ENCODE results near the gene C10orf90.
A peak's percentile ranks its signal among the peaks of the same experiment; 100 is the strongest.

Gene C10orf90

GRCh38 chr10:126670056-126670894, at the start of gene C10orf90:
TSS of gene C10orf90 (minus strand) at chr10:126670693. CDS start at chr10:126670480, 213 bp downstream.
- DNase-seq (ENCODE audit: low read depth) = no peak

- DNase-seq (ENCODE audit: low read depth) = no peak
Observed at GRCh38 chr10:126716366-126716765, 45.9 kb upstream of the C10orf90 start.

- DNase-seq (ENCODE audit: low read depth) = no peak
Observed at GRCh38 chr10:126713594-126713993, 43.1 kb upstream of the C10orf90 start.

GRCh38 chr10:126712681-126713080, 42.2 kb upstream of the C10orf90 start:
- DNase-seq (ENCODE audit: low read depth) = no peak

GRCh38 chr10:126705951-126706565, 35.6 kb upstream of the C10orf90 start:
- no peak for DNase-seq (ENCODE audit: low read depth)

- DNase-seq (ENCODE audit: low read depth) = no peak
Observed at GRCh38 chr10:126705131-126705530, 34.6 kb upstream of the C10orf90 start.

- no peak for DNase-seq (ENCODE audit: low read depth)
Observed at GRCh38 chr10:126704649-126705048, 34.2 kb upstream of the C10orf90 start.

- peak; percentile 8 for DNase-seq (ENCODE audit: low read depth)
Observed at GRCh38 chr10:126702181-126702580, 31.7 kb upstream of the C10orf90 start.

GRCh38 chr10:126701526-126701925, 31.0 kb upstream of the C10orf90 start:
- no peak for DNase-seq (ENCODE audit: low read depth)

- no peak for DNase-seq (ENCODE audit: low read depth)
Observed at GRCh38 chr10:126696684-126697083, 26.2 kb upstream of the C10orf90 start.

- DNase-seq (ENCODE audit: low read depth) = no peak
Observed at GRCh38 chr10:126691456-126691855, 21.0 kb upstream of the C10orf90 start.

GRCh38 chr10:126690534-126690933, 20.0 kb upstream of the C10orf90 start:
- DNase-seq (ENCODE audit: low read depth) = no peak

- no peak for DNase-seq (ENCODE audit: low read depth)
Observed at GRCh38 chr10:126689461-126689994, 19.0 kb upstream of the C10orf90 start.

GRCh38 chr10:126687121-126687606, 16.7 kb upstream of the C10orf90 start:
- no peak for DNase-seq (ENCODE audit: low read depth)

GRCh38 chr10:126686719-126687118, 16.2 kb upstream of the C10orf90 start:
- no peak for DNase-seq (ENCODE audit: low read depth)

- no peak for DNase-seq (ENCODE audit: low read depth)
Observed at GRCh38 chr10:126686268-126686667, 15.8 kb upstream of the C10orf90 start.

GRCh38 chr10:126685756-126686155, 15.3 kb upstream of the C10orf90 start:
- no peak for DNase-seq (ENCODE audit: low read depth)

GRCh38 chr10:126684171-126684745, 13.8 kb upstream of the C10orf90 start:
- no peak for DNase-seq (ENCODE audit: low read depth)

- no peak for DNase-seq (ENCODE audit: low read depth)
Observed at GRCh38 chr10:126683466-126683865, 13.0 kb upstream of the C10orf90 start.

- no peak for DNase-seq (ENCODE audit: low read depth)
Observed at GRCh38 chr10:126675656-126676438, 5.4 kb upstream of the C10orf90 start.

- no peak for DNase-seq (ENCODE audit: low read depth)
Observed at GRCh38 chr10:126674741-126675515, 4.4 kb upstream of the C10orf90 start.
